Endometrial microvascular endothelial cells (primary cell): ENCODE data around the gene SLC15A4. TPM values are rescaled to one million over a fixed set of nuclear protein-coding genes. Genes with fewer than 3 reads are reported as not detected.
"Not testable (repeated sequence)": the region's sequence is repeated elsewhere in the genome, so short reads cannot be mapped to it uniquely, and the experiment has no call there.

Experiments
- in situ Hi-C: cut with HindIII; loops from 2 replicates; pipeline ENCODE4 v1.10.0; 2017; ENCODE audit warnings: low sequenced_read_pairs, low pct_unique_long_range_greater_than_20kb; ENCODE audit errors: inconsistent ontology term
- total RNA-seq: library from RNA; depleted of rRNA; stranded (reverse); fragments of >200 nt; gene quantifications from one replicate; pipeline ENCODE4 v1.2.3, GENCODE V29; 2015; ENCODE audit errors: inconsistent ontology term

The SLC15A4 gene
- total RNA-seq, 1 donor from 2014 or later, result 15.5 TPM

- in situ Hi-C loops, result no loop called here
These were observed 24.6 kb upstream of the SLC15A4 start for GRCh38 chr12:128848371-128848770.

GRCh38 chr12:128846671-128847070 is 22.9 kb upstream of the SLC15A4 start:
- in situ Hi-C loops, result not testable (repeated sequence)

- in situ Hi-C loops, result no loop called here
These were observed 20.4 kb upstream of the SLC15A4 start for GRCh38 chr12:128844031-128844635.

- in situ Hi-C loops, result no loop called here
These were observed 19.8 kb upstream of the SLC15A4 start for GRCh38 chr12:128843538-128843937.

- in situ Hi-C loops, result no loop called here
These were observed 18.8 kb upstream of the SLC15A4 start for GRCh38 chr12:128842579-128842978.

GRCh38 chr12:128840862-128841468 is 17.2 kb upstream of the SLC15A4 start:
- in situ Hi-C loops, result no loop called here

DNA sequence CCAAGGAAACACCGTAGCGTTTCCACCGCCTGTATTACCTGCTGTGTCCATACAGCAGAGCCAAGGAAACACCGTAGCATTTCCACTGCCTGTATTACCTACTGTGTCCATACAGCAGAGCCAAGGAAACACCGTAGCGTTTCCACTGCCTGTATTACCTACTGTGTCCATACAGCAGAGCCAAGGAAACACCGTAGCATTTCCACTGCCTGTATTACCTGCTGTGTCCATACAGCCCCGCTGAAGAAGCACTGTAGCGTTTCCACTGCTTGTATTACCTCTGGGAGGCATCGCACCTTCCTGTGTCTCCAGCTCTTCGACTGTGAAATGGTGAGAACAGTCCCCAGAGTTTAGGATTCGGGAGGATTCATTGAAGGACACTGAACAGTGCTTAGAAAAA is 16.1 kb upstream of the SLC15A4 start:
- in situ Hi-C loops, result not testable (repeated sequence)

DNA sequence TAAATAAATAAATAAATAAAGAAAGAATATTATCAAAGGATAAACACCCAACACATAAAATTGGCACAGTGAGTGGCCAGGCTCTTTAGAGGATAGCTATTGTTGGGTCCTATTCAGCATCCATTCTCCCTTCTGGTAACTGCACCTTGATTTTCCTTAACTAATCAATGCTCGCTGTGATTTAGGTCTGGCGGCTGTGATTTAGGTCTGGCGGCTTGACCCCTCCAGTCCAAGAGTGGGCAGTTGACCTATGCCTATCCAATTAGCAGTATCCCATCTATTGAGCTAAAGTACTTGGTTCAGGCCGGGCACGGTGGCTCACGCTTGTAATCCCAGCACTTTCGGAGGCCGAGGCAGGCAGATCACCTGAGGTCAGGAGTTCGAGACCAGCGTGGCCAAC is 9.7 kb upstream of the SLC15A4 start:
- in situ Hi-C loops, result no loop called here

DNA sequence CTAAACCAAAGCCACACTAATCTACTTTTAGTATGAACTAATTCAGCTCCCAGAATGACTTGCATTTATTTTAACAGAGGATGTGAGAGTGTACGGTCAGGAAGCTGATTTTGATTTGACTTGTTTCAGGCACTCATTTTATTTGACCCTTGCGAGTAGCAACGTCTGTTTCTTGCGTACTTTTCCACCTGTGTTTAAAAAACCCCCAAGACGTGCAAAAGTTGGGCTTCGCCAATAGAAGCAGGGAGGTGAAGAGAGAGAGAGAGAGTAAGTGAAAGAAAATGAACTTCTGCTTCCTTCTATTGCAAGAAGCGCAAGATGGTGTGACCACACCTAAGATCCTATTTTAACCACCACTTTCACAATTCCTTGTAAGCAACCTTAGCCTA is 6.7 kb upstream of the SLC15A4 start:
- in situ Hi-C loops, result no loop called here

- in situ Hi-C loops, result no loop called here
These were observed 6.2 kb upstream of the SLC15A4 start for GRCh38 chr12:128829861-128830504.

- in situ Hi-C loops, result no loop called here
These were observed 4.0 kb upstream of the SLC15A4 start for GRCh38 chr12:128827724-128828123.

DNA sequence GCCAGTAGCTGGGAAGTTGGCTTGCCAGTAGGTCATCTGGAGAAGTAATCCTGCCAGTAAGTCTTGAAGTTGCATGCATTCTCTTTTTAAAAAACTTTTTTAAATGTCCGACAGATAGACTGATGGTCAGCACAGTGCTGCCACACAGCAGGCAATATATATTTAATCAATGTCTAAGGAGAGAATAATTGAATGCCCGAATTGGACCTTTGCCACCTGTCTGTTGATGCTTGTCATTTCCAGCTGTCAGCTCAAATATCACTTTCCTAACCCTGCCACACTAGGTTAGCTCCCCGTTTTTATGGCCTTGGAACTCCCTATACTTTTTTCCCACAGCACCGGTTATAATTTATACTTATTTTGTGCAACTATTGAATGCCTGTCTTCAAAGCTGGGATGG is 2.1 kb upstream of the SLC15A4 start:
- in situ Hi-C loops, result no loop called here

- in situ Hi-C loops, result no loop called here
These were observed 392 bp downstream of the SLC15A4 start for GRCh38 chr12:128823216-128823915.

DNA sequence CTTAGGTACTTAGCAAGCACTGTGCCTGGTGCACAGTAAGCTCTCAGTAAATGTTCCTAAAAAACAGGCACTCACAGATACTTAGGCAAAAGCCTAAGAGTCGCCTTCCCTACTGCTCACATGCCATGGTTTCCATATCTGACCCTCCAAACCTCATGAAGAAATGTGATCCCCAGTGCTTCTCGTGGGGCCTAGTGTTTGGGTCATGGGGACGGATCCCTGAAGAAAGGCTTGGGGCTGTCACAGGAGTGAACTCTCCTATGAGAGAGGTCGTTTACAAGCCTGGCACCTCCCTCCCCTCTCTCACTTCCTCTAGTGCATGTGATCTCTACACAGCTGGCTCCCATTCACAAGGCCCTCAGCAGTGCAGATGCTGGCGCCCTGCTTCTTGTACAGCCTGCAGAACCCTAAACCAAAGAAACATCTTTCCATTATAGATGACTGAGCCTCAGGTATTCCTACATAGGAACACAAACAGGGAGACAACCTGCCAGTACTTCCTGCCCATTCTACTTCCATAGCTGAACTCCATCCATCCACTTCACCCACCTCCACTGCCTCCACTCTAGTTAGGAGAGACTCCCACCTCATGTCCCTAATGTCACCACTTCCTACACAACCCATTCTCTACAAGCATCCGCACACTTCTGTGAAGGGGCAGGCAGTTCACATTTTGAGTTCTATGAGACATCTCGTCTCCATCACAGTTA is 2.9 kb downstream of the SLC15A4 start:
- in situ Hi-C loops, result no loop called here

- in situ Hi-C loops, result no loop called here
These were observed 3.5 kb downstream of the SLC15A4 start for GRCh38 chr12:128820253-128820652.

- in situ Hi-C loops, result no loop called here
These were observed 4.2 kb downstream of the SLC15A4 start for GRCh38 chr12:128819293-128820144.

DNA sequence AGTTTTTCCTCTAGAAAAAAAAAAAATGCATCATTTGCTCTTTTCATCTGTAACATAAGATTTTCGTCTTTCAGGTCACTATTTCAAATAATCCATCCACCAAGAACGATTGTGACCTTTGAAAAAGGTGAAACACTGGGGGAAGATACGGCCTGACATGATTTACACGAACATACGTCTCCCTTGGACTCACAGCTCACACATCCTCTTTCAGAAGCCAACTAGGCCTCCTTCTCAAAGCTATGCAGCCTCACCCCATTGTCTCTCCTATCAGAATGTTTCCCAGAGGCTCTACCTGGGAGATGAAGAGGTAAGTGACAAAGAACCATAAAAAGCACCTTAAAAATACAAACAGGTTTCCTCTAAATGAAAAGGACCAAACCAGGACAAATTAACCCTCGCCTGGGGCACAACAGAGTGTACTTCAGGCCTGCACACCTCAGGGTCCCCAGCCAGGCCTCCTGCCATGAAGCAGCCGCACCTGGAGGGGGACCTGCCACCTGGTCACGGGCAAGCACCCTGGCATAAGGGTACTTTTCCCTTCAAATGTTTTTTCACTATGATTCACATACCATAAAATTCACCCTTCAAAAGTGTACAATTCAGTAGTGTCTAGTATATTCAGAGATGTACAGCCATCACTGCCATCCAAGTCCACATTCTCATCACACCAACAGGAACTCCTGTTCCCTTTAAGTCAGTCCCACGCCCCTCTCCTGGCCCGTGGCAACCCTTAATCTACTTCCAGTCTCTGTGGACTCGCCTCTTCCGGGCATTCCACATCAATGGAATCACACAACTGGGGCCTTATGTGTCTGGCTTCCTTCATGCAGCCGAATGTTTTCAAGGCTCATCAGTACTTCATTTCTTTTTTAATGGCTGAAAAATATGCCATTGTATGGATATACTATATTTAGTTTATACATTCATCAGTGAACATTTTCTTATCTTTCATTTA is 5.4 kb downstream of the SLC15A4 start:
- in situ Hi-C loops, result no loop called here
